HG02610 (cell line): ENCODE data around the gene PHF20.
"Not testable (repeated sequence)": the region's sequence is repeated elsewhere in the genome, so short reads cannot be mapped to it uniquely, and the experiment has no call there.

Experiments used
- ATAC-seq: cut with Tn5 transposase; IDR thresholded peaks from one replicate; pipeline ENCODE4 v1.9.1; 2021; ENCODE audit warnings: mild to moderate bottlenecking, moderate library complexity; ENCODE audit not compliant: unreplicated experiment

The PHF20 gene

GRCh38 chr20:35738410-35739179 lies 33.2 kb upstream of the PHF20 start:
- no peak for ATAC-seq

DNA sequence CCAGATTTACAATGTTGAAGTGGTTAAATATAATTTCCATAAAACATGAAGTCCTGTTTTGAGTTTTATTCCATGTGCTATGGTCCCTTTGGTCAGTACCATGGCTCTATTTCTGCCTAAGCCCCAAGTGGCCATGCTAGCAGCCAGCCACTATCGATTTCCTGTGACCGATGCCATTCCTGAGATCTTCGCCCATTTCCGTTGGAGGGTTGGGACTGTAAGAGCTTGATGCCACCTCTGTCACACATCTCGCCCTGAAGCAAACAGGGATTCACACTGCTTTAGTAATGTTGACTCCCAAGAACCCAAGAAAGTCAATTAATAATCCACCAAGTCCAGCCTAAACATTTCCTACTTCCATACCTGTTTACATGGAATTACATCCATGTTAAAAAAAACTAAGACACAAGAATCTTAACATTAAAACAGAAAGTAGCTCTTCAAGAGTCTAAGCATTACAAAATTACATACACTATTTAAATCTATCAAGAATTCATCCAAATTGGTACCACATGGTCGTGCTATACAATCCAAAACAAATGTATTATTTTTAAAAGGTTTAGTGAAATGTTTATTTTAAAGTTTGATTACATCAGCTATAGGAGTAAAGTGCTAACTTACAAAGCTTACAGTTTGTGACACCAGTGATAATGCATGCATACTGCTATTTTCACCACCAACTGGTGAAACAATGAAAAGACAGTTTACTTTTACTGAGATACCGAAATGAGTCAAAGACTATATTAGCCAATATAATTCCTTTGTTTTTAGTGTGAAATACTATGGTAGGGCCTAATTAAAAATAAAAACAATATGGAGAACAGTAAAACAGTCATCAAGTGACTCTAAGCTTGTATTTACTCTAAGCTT lies 32.3 kb upstream of the PHF20 start:
- no peak for ATAC-seq

GRCh38 chr20:35741892-35742740 lies 29.7 kb upstream of the PHF20 start, which contains the start of gene RBM39:
Gene RBM39 (minus strand): TSS chr20:35742260. CDS start chr20:35740874, 1,386 bp downstream.
- ATAC-seq, result peak; percentile 83

DNA sequence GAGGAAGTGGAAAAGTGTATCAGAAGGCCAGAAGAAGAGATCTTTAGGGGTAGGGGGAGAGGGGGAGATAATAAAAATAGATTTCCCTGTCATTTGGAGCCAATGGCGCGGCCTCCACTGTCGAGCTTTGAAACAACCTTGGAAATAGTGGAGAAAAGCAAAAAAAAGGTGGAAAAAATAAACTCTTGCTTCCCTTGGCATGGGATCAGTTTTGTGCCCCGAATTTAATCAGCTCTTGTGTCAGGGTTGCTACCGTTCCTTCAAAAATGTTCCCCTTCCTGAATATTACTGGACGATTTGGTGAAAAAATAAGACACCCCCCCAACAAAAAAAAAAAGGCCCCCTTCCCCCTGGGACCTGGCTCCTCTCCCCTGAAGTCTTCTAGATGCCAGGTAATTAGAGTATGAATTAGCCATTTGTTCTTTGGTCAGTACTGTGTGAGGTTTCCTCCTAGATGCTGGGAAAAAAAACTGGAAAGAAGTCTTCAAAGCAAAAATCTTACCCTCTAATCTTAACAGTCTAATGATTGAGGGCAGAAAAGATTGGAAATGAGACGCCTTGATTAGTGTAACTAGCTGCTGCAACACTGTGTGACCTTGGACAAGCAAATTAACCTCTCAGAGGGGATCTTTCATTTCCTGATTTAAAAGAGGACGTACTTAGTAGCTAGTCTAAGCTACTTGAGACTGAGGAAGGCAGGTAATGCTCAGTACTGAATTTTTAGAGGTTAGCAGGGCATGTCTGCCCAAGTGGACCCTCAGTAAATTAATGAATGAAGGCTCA lies 28.9 kb upstream of the PHF20 start:
- no peak for ATAC-seq

- ATAC-seq, result no peak
Observed at GRCh38 chr20:35743693-35744491, 27.9 kb upstream of the PHF20 start.

- ATAC-seq, result not testable (repeated sequence)
Observed at GRCh38 chr20:35744492-35744841, 27.3 kb upstream of the PHF20 start.

DNA sequence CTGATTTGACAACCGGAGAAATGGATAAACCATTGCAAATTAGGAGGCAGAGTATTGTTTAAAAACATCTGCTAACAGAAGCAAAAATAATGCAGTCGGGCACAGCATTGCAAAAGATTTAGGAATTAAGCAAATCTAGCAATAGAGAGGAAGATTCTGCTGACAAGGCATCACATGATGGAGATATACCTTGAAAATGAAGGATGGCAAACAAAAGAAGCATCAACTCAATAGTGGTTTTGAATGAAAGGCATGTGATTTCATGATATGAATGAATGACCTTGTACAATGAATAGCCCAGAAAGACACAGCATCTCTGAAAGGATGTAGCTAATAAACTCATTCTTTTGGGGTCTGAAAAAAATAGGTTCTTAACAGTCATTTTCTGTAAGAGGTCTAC lies 21.2 kb upstream of the PHF20 start:
- ATAC-seq, result no peak

DNA sequence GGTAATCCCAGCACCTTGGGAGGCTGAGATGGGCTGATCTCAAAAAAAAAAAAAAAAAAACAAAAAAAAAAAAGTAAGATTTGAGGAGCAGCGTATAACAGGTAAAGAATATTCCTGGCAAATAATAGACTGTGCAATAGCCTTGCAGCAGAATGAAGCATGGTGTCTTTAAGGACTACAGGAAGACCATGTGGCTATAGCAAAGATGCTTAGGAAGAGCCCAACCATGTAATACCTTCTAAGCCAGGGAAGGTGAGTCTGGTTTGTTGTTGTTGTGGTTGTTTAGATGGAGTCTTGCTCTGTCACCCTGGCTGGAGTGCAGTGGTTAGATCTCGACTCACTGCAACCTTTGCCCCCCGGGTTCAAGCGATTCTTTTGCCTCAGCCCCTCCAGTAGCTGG lies 15.4 kb upstream of the PHF20 start:
- ATAC-seq, result no peak

DNA sequence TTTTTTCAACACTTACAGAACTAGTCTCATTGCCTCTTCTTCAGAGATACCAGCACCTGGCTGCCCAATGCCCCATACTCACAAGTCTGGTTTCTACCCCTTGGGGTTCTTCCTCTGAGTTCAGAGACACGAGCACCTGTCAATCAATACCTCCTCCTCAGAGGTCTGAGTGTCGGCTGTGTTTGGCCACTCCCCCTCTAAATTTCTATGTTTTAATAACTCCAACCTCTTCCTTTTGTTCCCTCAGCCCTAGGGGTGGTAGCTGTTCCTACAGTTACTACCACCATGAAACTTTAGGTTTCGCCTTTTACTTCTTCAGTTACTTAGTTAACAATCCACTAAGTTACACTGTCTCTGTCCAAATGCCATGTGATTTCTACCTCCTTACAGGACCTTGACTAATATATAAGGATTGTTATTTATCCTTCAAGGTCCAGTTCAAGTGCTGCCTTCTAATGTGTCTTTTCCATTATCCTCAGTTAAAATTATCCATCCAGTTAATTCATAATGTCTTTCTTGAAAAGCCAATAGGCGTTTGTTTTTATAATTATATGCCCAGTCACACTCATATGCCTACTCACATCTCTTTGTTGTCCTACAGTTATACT lies 14.6 kb upstream of the PHF20 start:
- no peak for ATAC-seq

DNA sequence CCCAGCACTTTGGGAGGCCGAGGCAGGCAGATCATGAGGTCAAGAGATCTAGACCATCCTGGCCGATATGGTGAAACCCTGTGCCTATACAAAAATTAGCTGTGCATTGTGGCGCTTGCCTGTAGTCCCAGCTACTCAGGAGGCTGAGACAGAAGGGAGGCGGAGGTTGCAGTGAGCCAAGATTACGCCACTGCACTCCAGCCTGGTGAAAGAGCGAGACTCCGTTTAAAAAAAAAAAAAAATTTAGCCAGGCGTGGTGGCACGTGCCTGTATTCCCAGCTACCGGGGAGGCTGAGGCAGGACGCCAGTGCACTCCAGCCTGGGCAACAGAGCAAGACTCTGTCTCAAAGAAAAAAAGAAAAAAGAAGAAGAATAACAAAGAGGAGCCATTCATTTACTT lies 10.3 kb upstream of the PHF20 start:
- ATAC-seq, result not testable (repeated sequence)

- ATAC-seq, result no peak
Observed at GRCh38 chr20:35762461-35762860, 9.4 kb upstream of the PHF20 start.

GRCh38 chr20:35764936-35765335 lies 6.9 kb upstream of the PHF20 start:
- not testable (repeated sequence) for ATAC-seq

DNA sequence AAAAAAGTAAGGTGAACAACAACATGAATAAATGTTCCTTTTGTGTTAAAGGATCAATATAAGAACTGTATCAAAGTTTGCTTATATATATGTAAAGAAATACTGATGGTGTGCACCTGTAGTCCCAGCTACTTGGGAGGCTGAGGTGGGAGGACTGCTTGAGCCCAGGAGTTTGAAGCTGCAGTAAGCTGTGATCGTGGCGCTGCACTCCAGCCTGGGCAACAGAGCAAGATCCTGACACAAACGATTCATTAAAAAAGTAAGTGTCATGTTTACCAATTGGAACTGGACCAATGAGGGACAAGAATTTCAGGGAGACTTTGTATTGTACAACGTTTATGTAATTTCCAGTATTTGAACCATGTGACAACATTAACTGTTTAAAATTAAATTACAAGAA lies 5.0 kb upstream of the PHF20 start:
- ATAC-seq, result no peak

DNA sequence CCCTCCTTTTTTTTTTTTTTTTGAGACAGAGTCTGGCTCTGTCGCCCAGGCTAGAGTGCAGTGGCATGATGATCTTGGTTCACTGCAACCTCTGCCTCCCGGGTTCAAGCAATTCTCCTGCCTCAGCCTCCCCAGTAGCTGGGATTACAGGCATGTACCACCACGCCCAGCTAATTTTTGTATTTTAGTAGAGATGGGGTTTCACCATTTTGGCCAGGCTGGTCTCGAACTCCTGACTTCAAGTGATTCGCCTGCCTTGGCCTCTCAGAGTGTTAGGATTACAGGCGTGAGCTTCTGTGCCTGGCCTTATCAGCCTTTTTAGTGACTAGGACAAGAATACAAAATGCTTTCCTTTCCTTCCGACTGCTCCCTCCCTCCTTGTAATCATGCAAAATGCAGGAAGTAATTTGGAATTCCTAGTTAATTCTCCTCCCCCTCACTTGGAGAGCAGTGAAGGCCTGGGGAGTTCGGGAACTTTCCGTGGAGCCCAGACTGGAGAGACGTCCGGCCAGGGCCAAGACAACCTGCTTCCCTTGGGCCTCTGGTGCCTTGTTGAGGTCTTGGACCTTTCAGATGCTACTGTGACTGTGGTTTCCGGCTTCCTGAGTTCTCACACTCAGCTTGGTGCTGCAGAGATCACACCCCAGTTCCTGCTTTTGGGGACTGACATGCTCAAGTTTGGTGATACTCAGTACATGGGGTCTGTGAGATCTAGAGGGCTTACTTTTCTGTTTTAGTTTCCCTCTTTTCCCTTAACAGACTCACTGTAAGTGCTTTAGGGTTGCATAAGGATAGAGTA lies 3.9 kb upstream of the PHF20 start:
- ATAC-seq, result peak; percentile 51

DNA sequence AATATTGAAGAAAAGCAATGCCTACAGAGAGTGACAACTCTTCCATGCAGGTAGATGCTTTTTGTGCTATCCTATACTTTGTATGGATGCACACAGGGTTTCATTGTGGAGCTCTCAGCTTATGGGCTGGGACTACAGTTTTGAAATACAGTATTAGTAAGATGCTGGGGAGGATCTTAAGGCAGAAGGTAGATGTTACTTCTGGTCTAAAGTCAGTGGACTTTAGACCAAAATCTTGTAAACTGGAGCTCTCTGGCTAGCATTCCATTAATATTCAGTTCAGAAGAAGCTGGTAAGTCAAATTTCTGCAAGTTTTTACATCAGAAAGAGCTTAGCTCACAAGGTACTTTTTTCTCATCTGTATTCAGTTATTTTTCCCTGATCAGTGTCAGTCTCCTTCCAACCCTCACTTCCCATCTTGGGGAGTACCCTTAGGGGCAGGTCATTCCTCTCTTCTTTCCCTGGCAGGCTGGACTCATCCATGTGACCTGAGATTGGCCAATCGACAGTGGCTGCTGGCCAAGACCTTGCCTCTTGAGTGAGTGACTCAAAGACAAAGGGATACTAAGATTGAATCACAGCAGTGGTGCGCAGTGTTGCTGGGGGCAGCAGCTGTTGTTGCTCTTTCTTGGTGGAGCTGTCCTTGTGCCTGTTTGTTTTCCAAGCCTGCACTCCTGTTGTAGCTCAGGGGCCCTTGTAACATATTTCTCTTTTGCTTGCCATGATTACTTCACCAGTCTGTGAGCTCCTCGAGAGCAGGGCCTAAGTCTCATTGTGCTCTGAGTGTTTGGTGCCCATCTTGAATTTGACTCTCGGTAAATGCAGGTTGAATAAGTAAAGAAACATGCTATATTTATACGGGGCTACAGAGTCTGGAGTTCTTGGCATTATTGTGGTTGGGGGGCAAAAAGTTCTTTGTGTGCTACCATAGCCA lies 2.8 kb upstream of the PHF20 start:
- no peak for ATAC-seq

DNA sequence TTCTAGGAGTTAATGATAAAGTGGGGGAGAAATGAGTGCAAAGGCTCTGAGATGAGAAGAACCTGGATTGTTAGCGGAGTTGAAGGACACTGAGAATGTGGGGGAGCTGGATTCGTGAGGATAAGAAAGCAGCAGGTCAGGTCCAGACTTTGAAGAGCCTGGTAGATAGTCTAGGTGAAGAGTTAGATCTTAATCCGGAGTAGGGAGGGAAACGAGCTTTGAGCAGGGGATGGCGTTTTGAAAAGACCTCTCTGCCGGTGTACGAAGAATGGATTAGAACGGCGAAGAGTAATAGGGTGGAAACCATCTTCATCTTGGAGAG lies 487 bp upstream of the PHF20 start:
- ATAC-seq, result no peak

DNA sequence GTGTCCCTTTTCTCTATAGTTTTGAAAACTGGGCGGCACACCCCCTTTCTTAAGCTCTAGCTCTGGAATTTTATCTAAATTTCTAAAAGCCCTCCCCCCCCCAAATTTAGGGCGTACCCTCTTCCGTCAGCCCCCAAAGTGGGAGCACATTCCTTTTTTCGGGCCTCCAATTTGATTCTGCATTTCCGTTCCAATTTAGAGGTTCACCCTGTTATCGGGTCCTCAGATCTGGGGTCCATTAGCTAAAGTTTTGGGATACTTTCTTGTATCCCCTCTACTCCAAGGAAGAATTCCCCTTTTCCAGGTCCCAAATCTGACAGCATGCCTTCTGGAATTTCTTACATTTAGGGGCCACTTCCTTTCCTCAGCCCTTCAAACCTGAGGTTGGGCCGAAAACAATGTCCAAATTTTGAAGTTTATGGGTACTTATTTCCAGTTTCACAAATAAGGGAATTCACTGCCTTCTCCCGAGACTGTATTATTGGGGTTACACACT lies 796 bp downstream of the PHF20 start:
- ATAC-seq, result no peak
